Activated CD4-positive, alpha-beta T cell treated with anti-CD3 and anti-CD28 coated beads for 4 hours (primary cell): ENCODE measurements around the gene RXRA.

Experiments
- DNase-seq, 2 donors: peaks; one replicate each; pipeline ENCODE4 v3.0.0-alpha.2; 2020

RXRA gene

DNA sequence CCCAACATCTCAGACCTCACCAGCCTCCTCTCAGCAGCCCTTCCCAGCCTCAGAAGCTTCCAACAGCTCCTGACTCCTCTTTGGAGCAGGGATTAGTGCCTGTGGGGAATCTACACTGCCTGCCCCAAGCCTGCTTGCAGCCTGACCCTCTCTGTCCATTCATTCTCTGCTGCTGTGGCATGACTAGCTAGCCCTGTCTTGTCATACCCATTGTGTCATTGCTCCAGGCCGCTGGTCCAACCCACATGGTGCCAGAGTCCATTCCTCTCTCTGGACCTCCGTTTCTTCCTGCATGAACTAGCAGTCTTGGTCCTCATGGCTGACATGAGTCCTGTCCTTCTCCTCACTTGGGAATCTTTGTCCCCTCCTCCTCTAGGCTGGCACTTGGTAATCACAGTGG, 12.8 kb upstream of the RXRA start:
- no peak for DNase-seq

DNA sequence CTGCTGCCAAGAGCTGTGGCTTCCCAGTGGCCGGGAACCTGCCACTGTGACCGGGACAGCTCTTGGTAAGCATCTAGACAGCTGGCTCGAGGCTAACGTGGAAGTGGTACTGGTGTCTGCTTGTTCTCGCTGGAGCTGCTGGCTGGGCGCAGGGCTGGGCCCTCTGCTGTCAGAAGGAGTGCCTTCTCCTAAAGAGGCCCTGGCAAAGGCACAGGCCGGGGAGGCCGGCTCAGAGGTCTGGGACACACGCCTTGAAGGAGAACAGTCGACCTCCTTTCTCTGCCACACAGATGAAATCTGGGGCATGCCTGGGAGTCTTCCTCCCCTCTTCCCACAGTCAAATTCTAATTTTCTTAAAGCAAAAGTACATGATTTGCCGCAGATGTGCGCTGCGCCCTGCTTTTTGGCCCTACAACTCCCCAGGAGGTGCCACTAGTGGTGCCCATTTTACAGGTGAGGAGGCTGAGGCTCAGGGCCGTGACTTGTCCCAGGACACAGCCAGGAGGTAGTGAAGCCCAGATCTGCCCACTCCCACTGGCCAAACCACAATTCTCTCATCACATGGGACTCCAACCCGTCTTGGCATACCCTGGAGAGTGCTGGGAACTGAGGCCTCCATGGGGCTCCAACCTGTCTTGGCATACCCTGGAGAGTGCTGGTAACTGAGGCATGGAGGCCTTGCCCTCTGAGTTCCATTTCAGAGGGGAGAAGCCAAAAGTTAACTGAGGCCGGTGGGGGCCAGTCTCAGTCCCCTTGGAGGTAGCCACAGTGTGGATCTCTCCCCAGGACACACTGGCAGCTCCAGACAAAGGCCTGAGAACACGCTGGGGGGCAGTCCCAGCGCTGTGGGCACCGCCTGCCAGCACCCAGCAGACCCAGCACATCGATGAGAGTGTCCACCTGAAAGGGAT, 12.0 kb upstream of the RXRA start:
- DNase-seq = no peak

DNA sequence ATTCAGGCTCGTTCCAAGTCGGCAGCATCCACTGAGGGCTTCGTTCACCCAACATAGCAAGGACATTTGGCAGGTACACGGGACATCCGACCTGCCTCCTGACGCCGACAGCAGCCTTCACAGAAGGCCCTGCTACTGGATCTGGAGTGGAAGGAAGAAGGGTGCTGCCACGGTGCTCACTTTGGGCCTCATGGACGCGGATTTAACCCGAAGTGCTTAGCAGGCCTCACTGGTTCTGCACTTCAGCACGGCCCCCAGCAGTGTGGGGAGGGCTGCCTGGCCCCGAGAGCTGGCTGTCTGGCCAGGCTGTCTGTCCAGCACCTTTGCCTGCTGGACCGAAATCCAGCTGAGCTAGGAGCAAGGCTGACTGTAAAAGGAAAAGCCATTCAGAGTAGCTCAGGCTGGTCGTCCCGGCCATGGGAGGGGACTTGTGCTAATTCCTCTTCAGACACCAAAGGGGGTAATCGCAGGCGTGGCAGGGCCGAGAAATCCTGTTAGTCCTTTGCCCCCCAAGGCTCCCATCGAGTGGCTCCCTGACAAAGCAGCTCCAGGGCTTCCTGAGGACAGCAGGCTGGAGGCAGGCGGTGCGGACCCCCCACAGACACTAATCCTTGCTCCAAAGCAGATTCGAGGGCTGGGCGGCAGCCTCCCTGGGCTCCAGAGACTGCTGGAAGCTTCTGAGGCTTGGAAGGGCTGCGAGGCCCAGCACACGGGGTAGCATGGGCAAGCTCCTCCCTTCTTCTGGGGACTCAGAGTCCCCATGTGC, 11.1 kb upstream of the RXRA start:
- no peak for DNase-seq

DNA sequence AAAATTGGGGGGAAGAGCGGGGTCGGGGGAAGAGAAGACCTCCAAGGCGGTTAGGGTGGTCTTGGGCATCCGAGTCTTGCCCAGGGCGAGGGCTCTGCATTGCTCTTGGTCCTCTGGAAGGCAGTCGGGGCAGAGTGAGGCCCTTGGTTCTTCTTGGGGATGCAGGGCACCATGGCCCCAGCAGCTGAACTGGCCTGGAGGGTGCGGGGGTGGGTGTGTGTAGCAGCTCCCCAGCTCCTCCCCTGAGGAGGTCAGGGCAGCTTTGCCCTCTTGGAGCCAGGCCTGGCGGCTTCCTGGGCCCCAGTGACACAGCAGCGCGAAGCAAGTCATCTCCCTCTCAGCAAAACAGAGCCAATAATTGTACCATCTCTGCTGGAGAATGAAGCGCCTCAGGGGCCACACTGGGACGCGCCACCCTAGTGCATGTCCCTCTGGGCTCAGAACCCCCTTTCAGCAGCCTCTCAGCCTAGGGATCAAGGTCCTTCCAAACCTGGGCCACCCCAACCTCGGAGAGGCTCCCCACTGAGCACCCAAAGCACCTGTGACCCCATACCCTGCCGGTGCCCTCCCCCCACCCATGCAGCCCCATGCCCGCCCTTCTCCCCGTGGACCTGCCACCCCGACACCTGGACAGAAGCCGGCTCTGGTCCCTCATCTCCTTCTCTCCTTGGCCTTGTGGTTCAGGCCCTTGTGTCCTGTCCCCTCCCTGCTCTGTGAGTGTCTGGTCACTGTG, 10.4 kb upstream of the RXRA start:
- no peak for DNase-seq

DNA sequence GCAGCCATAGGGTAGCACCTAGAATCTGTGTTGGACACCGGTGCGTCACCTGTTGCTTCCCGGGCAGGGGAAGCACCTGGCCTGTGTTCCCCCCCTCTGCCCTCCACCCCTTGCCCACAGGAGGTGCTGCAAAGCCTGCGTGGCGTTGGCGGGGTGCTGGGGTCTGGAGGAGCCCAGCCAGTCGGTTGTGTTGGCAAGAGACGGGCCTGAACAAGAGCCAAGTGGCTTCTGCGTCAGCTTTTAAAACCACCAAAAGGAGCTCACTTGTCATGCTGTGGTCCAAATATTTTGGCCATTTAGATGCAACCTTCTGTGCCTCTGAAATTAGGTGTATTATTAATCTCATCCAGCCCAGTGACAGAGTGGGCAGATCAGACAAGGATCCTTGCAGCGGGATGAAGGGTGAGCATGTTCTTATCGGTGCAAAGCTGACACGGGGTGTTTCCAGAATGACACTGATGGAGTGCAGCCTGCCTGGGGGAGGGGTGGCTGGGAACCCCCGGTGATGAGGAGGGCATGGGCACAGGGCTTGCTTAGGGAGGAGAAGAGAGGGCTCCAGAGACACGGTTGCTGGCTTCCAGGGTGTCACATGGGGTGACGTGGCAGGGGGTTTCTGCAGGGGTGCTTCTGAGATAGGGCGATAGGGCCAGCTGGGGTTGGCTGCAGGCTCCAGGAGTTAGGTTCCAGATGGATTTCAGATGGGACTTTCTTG, 9.7 kb upstream of the RXRA start:
- no peak for DNase-seq

DNA sequence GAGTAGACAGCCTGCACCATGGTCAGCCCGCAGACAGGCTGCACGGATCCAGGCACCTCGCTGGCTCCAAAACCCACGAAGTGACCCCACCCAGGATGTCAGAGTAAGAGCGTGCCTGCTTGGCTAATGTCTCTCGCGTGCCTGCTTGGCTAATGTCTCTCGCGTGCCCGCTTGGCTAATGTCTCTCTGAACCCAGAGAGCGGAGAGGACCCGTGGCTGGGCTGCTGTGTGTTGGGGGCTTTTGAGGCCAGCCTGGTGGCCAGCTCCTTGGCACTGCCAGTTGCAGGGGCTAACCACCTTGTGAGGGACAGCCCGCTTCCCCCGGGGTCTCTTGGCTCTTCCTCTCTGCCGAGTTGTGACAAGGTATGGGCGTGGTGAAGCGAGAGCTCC, 8.9 kb upstream of the RXRA start:
- no peak for DNase-seq

DNA sequence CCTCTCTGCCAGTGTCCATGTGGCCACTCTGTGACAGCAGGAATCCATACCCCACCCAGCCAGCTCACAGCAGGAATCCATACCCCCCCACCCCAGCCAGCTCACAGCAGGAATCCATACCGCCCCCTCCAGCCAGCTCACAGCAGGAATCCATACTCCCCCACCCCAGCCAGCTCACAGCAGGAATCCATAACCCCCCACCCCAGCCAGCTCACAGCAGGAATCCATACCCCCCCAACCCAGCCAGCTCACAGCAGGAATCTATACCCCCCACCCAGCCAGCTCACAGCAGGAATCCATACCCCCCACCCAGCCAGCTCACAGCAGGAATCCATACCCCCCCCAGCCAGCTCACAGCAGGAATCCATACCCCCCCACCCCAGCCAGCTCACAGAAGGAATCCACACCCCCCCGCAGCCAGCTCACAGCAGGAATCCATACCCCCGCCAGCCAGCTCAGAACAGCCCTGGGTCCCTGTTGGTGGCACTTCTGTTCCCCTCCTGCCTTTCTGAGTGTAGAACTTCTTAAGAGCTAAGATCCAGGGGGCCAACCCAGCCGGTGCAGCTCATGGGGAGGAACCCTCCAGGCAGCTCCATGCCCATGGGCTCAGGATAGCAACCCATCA, 8.4 kb upstream of the RXRA start:
- no peak for DNase-seq

DNA sequence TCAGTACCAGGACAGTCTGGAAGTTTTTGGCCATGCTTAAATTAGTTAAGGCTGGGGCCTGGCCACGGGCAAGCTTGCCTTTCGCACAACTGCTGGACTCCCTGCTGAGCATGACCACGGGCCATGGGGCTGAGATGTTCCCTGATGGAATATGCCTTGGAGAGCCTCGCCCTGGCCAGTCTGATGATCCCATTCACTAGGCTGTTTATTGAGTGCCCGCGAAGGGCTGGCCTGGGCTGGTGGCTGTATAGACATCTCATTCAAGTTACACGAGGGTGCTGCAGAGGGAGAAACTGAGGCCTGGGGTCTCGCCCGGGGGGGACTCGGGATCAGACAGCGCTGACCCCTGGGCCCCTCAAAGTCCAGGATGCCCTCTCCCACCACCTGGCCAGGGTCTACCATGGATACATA, 7.8 kb upstream of the RXRA start:
- DNase-seq = no peak

DNA sequence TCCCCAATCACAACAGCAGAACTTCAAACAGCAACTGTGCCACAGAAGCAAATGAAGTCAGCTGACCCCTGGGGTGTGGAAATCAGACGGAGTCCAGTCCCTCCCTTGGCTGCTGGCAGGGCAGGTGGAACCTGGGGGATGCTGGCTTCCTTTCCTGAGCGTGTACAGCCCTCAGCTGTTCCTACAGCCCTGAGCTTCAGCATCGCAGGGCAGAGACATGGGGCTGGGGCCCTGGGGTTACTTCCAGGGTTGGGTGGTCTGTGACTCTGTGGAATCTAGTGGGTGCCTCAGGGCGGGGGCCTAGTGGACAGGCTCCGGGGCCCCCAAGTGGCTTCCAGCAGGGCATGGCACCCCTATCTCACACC, 7.3 kb upstream of the RXRA start:
- no peak for DNase-seq

DNA sequence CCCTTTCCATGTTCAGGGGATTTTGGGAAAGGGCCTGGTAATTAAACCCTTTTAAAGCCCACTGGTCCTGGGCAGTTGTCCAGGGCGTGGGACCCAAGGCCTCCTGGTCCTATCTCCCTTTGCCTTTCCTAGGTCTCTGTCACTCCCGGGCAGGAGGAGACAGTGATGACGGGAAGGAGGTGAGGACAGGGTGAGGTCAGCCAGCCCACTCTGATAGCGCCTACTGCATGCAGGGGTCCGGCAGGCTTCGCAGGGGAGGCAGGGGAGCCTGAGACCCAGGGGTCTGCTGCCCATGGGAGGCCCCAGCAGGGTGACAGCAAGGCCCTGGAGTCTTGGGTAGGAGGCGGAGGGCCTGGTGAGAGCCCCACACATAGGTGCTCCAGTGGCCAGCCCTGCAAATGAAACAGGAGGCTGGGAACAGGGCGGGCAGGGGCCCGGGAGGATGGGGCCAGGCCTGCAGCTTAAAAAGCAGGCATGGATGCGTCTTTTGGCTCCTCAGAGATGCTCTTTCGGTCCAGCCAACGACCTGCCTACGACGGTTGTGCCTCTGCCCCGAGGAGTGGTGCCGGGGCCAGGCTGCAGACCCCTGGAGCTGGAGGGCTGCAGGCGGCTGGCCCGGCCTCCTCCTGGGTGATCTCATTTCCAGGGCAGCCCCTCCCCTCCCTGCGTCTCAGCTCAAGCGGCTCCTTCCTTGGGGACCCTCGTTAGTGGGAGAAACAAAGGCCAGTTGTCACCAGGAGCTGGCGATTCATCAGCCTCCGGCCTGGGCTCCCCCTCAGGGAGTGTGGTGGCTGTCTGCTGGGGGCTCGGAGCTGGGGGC, 6.7 kb upstream of the RXRA start:
- DNase-seq = no peak

DNA sequence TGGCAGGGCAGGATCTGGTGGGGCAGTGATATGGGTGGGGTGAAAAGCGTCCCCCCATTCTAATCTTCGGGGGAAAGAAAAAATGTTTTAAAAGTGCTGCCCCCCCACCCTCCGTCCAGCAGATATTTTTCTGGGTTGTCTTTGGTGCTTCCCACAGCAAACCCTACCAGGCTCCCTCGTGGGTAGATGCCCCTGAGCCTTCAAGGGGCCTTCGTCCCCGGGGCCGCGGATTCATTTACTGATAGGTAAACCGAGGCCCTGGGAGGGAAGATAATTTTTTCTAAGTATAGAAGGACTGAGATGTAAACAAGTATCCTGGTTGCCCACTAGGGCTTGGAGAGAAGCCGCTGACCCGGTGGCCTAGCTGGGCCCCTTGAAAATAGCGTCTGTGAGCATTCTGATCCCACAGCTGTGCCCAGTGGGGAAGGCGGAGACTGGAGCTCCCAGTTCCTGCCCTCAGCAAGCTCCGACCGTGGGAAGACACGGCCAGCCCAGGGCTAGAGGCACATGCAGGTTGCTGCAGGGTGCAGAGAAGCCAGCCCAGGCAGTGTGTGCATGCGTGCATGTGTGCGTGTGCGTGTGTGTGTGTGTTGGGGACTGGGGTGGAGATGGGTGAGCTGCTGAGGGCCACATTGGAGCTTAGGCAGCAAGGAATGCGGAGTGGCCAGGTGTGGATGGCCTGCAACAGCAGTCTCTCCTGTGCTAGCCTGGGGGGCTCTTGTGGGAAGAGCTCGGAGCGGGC, 6.0 kb upstream of the RXRA start:
- no peak for DNase-seq

DNA sequence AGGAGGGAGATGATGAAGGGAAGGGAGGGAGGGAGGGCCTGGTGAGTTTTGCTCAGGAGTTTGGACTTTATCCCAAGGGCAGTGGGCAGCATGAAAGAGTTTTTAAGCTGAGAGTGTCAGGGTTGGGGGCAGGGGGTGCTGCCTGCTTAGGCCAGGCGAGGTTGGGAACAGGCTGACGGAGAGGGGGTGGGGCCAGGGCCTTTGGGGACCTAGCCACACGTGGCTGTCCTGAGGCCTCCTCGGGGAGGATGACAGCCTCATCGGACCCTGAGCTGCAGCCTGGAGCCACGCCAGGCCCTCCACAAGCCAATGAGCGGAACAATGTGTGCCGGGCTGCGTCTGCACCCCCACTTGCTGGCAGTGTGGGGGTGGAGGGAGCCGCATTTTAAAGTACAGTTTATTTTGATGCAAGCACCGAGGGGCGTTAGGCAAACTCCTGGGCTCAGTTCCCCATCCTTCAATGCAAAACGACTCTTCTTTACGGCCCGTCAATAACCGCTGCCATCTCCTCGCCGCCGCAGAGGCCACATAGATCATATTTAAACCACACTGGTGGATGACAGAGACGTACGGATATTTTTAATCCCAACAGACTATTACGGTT, 5.3 kb upstream of the RXRA start:
- DNase-seq = no peak

DNA sequence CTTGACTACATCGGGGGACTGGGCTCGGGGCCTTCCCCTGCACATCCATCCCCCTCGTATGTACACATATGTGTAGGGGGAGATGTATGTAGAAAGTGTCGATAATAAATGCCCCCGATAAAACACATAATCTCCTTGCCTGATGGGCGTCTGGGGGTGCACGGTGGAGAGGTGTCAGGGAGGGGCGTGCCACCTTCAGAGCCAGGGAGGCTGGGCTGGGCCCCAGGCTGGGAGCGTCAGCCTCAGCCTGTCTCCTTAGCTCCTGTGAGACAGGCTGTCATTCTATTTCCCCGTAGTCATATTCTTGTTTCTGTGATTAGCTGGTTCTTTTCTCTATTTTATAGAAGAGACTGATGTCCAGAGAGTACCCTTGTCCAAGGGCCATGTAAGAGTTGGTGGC, 4.7 kb upstream of the RXRA start:
- DNase-seq = no peak

DNA sequence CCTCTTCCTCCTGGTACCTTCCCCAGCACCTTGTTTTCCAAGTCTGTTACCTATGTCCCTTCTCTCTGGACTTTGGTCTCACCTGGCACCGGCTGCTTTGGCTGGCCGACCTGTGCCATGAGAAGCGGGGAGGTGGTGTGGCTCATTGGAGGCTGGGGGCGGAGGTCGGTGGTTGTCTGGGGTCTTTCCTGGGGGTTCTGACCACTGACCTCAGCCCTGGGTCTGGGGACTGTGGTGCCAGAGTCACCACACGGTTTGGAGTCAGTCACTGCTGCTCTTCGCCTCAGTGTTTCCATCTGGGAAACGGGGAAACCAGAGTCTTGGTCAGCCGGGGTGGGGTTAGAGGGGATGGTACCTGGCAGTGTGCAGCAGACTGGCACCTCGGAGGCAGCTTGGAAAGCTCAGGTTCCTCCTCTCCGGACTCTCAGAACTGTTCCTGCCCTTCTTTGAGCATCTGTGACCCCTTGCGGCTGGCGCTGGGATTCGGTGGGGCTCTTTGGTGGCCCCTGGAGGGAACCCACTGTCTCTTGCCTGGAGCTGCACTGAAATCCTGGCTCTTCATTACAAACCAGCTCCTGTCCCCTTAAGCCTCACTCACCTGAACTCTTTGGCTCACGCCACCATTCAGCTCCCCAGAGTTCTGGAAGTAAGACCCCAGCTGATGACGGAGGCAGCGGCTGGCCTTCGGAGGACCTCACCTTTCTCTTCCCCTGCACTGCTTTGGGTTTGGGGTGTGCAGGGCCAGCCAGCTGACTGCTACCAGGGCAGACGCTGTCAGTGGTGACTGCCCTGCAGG, 4.1 kb upstream of the RXRA start:
- no peak for DNase-seq

DNA sequence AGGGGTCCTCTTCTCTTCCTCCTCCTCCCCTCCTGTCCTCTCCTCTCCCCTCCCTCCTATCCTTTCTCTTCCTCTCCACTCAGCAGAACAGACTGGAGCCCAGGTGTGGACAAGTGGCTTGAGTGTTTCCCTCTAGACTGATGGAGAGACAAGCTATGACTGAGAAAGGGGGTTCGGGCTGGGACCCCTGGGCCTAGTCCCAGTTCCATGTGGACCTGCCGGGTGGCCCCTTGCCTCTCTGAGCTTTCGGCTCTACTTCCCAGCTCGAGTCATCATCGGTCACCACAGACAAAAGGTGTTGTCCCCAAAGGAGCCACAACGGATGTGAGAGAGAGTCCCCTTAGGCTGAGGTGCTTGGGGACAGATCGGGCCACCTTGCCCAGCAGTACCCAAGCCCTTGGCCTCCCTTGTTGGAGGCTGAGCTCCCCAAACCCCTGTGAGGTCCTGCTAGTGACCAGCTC, 3.4 kb upstream of the RXRA start:
- no peak for DNase-seq

DNA sequence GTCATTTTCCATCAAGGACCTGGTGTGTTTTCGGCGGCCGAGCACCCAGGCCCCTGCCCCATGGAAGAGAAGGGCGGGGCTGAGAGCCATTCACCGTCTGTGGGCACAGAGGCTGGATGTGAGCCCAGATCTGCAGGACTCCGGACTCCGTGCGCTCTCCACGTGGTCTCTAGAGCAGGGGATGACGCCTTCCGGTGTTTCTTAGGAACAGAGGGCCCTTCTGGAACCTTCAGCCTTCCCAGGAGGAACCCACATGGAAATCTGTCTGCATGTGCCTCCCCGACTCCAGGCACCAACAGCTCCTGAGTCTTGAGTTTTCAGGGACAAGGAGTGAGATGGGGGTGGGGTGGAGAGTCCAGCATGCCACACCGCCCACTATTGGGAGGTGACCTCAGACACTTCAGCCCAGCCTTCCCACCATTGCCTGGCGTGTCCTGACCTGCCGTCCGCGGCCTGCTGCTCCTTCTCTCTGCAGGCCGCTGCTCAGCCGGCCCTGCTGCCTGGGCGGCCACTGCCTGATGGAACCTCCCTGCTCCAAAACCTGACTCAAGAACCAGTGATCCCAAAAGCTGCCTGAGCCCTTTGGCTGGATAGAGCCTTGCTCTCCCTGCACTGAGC, 2.4 kb upstream of the RXRA start:
- DNase-seq = no peak

DNA sequence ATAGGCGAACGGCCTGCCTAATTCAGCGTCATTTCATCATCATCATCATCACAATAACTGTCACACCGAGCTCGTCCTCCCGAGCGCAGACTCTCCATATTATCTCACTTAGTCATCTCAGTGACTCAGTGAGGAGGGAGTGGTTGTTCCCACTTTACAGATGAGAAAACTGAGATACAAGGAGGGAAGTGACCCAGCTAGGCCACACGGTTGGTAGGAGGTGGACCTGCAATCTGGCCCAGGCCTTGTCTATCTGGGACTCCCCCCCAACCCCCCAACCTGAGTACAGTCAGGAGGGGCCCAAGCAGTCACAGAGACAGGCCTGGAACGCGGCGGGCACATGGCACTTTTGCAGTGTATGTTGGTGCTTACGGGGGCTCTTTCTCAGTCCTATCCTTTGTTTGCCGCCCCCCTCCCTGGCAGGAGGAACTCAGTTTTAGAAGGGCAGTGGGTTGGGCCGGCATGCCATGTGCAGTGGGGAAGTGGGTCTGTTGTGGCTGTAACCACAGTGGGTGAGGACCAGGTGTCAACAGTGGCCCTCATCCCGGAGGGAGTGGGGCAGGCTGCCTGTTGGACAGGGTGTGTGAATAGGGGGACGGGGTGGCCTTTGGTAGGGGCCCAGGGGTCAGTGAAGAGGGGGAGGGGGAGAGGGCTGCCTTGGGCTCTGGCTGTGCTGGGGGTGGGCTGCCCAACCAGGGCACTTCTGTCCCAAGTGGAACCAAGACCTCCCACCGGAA, 1.7 kb upstream of the RXRA start:
- no peak for DNase-seq
